NCI-H2081 treated with DMSO at 0.1 percent for 48 hours (cell line): ENCODE measurements around the gene WDFY2.

Experiments used
- DNase-seq: peaks from one replicate; lab custom pipeline; 2025; lab: John Stamatoyannopoulos, UW

Gene WDFY2

DNA sequence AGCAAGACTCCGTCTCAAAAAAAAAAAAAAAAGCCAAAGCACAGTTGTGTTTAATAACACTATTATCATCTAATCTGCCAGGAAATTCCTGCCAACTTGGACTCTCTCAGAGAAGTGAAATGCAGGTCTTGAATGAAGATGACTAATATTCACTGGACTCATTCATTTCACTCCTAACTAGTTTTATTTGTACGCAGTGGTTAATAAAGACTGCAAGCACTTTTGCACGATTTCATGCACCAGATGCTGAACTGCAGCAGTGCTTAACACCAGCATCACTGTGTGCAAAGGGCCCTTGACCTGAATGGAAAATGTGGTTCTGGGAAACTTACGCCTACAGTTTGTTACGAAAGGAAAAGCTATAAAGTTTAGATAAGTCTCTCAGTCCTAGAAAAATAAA lies 156.4 kb downstream of the WDFY2 start:
- DNase-seq = no peak

DNA sequence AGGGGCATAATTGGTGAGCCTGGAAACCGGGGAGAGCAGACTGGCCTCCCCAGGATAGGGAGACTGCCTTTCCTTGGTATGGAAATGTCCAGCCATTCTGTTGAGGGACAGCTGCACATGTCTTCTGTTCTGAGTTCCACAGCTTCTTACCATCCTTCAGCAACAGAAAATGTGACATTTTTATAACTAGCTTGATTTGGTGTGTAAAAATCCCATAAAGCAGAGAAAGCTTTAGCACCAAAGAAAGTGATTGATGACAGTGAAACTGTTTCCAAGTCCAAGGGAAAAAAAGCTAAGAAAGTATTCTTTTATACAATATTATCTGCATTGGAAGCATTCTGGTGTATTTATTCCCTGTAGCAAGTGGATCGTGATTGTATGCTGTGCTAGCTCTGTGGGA lies 157.8 kb downstream of the WDFY2 start:
- no peak for DNase-seq

DNA sequence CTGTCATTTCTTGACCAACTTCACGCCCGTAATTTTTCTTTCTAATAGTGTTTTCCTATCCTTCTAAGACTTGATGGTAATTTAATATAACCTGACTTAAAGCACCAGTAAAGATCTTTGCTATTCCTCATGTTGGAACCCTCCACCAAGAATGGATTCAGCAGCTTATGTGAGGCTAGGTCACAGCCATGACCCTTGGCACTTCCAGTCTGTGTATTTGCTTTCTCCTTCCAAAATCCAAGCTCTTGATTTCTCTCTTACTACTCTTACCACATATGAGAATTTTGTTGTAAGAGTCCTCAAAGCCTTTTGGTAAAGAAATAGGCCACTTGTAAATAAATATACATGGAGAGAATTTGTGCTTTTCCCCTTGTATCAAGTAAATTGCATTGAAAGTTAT lies 158.3 kb downstream of the WDFY2 start:
- DNase-seq = no peak

DNA sequence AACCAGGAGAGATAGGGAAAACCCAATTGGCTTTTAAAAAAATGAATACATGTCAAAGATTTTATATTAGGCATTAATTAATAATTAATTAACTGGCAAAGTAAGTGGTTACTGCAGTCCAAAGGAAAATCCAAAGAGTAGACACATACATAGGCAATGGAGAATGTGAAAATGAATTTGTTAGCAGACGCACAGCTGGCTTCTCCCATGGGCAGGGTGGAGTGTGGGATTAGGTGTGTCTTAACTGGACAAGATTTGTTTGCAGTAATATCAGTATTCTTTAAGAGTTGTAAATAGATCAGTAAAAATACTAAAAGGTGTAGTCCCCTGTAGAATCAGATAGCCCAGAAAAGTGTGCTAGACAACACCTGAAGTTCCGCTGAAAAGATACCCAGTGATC lies 161.0 kb downstream of the WDFY2 start:
- DNase-seq = no peak

DNA sequence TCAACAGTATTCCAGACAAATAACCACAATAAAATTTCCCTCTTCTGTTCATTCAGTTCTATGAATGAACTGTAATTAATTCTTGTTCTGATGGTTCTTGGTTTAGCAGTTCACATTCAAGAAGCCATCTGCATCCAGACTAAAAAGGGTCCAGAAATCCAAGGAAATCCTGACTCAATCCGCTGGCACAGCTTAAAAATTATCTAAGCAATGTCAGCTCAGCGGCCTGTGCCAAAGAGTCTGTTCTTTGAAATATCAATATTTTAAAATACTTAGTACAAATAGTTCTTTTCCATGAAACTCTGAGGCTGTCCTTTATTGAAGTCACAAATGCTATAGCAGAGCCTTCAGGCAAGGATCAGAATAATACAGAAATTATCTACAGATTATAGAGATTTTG lies 162.5 kb downstream of the WDFY2 start:
- no peak for DNase-seq

DNA sequence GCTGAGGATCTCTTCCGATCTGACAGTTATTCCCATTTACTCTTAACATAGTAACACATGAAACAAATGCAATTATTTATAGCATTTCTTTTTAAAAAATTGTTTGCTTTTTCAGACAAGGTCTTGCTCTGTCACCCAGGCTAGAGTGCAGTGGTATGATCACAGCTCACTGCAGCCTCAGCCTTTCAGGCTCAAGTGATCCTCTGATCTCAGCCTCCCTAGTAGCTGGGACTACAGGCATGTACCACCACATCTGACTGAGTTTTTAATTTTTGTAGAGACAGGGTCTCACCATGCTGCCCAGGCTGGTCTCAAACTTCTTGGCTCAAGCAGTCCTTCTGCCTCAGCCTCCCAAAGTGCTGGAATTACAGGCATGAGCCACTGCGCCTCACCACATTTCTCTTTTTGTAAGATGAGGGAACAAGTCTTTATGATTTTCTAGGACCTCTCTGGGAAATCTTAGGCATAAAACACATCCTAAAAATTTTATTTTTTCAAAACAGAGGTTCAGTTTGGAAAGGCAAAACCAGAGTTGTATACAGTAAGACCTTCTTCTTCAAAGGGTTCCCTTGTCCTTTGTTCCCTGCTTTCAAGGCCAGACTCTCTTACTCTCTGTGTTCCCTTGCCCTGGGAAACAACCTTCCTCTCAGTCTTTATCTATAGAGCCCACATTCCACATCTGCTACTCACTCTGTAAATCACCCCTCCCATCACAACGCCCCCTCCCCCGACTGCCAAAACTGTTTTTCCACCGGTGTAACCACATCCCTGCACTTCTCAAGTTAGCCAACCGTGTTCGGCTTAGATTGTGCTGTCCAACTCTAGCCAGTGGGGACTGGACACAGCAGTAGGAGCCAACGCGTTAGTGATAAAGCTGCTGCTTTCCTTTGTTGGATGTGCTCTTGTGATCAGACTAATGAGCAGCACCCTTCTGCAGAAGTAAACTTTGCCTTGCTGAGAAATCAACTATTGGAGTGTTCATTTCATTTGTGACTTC lies 163.5 kb downstream of the WDFY2 start:
- no peak for DNase-seq

DNA sequence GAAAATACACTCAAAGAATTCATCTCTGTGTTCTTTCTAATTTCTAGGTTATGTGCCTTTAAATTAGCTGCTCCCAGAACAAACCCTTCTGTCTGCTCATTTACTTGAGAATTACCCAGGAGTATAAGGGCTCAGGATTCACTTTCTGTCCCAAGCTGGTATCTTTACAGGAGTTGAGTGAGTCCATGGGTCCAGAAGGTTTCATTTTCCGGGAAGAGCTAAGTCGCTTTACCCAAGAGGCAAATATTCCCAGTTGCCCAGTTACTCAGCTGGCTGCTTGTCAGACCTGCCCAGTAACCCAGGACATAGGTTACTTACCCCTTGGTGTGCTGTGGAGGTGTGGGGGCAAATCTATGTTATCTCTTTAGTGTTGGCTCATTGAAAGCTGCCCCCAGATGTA lies 172.4 kb downstream of the WDFY2 start:
- DNase-seq = no peak

DNA sequence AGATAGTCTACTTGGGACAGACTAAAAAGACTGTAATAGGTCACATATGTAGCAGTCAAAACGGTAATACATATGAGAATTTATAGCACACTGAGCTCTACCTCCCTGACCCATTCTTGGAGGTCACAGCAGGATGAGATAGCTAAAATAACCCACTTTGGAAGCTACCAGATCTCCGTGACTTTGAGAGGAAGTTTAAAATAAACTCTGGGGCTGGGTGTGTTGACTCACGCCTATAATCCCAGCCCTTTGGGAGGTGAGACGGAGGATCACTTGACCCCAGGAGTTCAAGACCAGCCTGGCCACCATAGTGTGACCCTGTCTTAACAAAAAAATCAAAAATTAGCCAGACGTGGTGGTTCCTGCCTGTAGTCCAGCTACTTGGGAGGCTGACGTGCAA lies 174.4 kb downstream of the WDFY2 start:
- DNase-seq = no peak

DNA sequence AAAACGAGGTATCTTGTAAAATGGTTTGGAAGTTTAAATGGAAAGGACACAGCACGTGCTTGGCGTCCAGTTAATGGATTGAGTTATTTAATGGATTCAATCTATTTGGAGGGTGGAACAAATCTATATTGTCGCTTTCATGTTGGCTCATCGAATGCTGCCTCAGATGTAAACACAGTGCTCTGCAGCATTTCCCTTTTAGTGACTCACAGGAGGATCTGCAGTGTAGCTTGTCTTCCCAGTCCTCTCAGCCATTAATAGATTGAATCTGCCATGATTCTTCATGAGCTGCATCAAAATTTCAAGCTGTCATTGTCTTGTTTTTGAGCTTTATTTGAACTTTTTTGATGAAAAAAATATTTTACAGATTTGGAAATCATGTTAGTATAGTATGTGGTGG lies 175.0 kb downstream of the WDFY2 start:
- DNase-seq = no peak

DNA sequence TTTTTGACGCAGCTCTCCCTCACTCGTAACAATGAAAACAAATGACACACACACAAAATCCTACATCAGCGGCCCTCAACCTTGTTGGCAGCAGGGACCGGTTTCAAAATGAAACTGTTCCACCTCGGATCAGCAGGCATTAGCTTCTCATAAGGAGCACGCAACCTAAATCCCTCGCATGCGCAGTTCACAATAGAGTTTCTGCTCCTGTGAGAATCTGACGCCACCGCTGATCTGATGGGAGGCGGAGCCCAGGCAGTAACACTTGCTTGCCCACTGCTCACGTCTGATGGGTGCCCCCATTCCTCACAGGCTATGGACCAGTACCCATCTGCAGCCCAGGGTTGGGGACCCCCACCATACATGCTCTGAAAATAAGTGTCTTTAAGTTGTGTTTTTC lies 176.3 kb downstream of the WDFY2 start:
- DNase-seq = no peak

DNA sequence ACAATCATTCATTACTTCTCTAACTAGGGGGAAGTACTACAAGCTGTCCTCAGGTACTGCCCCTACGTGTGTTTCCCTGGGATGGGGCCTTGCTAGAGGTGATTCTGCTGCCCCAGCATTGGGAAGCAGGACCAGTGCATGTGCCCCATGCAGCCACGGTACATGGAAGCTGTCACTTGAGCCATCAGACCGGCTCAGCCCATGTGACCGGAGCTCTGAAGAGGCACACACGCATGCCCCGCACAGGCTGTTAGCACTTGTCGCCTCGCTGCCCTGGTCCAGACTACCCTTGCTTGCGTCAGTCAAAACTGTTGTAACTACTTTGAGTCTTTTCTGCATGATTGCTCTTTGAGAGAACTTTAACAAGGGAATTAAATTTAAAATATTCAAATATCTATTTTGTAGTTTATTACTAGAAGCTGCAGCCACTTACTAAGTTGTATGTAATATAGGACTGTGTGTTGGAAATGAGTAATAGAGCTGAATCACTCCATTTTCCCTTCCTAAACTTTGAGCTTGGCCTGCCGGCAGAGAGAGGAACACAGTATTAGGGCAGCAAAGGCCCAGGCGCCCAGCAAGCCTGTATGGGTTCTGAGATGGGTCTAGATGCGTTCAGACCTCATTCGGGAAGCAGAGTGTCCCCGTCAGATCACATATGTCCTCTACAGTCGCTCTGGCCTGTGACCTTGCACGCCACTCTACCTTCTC lies 177.5 kb downstream of the WDFY2 start:
- DNase-seq = no peak

DNA sequence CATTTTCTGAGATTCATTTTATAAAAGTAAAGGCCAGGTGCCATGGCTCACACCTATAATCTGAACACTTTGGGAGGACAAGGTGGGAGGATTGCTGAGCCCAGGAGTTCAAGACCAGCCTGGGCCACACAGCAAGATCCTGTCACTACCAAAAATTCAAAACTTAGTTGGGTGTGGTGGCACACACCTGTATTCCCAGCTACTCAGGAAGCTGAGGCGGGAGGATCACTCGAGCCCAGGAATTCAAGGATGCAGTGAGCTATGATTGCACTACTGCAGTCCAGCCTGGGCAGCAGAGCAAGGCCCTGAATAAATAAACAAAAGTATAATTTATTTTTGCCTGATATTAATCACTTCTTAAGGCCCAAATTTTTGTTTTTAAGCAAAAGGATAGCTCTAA lies 179.2 kb downstream of the WDFY2 start:
- DNase-seq = no peak

DNA sequence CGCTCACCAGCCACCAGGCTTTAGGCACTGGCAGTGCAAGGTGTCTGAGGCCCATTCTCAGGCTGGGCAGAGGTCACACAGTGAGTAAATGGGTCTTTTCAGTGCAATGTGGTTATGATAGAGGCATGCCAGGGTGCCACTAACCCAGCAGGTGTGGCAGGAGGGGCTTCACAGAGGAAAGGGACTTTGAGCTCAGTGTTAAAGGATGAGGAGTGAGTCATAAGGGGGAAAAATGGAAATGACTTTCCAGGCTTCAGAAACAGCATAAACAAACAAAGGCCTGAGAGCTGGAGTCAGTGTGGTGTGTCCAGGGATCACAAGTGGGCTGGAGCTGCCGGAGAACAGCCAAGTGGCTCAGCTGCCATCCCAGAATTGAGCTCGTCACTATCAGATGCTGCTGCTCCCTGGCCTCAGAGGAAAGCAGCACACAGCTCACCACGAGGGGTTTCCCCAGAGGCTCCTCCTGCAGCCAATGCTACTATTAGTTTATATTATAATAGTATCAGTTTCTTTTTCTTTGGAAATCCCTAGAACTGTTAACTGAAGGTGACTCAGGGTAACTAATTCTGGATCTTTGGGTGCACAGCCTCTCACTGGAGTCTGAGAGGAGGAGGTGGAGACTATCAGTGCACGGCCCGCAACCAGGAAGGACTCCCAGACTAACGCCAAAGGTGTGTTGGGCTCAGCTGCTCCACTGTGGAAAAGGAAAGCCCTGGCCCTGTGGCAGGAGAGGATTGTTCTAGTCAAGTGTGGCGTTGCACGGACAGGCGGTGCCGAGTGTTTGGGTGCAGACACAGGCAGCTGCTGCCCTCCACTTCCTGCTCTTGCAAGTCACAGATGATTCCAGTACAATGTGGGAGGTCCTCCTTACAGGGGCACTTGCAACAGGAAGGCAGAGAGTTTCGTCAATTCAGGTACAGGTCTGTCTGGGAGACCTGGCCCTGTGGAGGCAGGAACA lies 180.2 kb downstream of the WDFY2 start:
- DNase-seq = no peak

DNA sequence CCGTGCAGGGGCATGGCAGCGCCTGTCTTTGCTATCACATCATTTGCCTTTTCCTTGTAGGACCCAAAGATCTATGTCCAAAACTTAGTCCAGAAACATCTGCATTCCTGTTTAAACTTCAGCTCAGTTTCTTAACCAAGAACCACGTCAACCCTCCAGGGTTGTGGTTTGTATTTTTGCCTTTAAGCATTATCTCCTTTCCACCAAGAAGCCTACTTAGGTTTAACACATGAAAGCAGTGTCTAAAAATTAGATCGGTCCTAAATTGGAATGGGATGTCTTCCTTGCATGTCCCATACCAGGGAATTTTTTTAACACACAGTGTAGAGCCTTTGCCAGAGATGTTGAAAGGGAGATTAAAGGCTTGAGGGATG lies 180.9 kb downstream of the WDFY2 start:
- DNase-seq = no peak

DNA sequence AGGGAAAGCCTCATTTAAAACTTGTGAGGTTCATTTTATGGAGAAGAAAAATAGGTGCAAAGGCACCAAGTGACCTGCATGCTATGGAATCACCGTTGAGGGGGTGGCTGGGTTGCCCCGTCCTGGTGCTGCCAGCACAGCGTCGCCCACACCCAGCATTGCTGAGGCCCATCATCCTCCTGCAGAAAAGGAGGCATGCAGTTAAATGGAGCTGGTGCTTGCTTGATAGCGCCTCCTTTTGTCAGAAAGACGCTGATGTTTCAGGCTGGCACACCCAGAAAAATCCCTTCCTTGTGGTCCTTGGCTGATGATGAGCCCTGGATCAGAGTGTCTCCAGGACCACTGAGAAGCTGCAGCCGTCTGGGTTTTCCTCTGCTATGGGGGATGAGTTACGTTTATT lies 182.8 kb downstream of the WDFY2 start:
- no peak for DNase-seq

DNA sequence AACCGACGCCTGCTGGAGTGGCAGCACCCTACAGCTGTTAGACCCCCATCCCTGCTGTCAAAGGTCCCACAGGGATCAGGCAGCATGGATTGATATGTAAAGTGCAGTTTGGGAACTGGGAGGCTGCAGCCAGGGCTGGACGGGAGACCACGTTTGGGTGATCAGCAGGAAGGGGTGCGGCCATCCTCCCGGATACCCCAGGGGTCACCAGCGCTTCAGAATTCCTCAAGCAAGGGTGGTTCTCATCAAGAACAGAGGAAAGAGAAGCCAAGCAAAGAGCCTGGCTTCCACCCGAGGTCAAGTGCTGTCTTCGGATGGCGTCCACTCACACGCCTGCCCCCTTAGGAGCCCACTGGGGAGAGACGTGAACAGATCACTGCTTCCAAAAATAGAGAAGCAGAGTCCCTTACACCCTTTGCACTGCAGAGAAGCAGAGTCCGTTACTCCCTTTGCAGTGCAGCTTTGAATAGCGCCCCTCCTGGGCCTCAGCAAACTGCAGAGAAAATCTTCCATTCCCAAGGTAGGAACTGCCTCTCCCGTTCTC lies 184.2 kb downstream of the WDFY2 start:
- DNase-seq = no peak

DNA sequence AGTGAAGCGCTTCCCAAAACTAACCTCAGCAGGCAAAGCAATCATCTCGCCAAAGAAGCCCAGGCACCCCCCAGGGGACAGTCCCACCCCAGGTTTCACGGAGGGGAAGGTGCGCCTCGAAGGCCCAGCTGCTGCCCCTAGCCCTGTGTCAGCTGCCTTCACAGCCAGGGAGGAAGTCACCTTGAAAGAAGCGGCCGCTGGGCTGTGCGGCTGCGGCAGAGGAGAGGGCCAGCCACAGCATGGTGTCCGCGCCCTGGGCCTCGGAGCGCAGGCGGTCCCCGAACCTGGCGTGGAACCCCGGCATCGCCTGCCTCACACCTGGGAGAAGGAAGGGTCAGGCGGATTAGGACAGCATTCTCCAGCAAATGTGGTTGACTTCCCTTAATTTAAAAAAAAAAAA lies 184.7 kb downstream of the WDFY2 start:
- DNase-seq = no peak

DNA sequence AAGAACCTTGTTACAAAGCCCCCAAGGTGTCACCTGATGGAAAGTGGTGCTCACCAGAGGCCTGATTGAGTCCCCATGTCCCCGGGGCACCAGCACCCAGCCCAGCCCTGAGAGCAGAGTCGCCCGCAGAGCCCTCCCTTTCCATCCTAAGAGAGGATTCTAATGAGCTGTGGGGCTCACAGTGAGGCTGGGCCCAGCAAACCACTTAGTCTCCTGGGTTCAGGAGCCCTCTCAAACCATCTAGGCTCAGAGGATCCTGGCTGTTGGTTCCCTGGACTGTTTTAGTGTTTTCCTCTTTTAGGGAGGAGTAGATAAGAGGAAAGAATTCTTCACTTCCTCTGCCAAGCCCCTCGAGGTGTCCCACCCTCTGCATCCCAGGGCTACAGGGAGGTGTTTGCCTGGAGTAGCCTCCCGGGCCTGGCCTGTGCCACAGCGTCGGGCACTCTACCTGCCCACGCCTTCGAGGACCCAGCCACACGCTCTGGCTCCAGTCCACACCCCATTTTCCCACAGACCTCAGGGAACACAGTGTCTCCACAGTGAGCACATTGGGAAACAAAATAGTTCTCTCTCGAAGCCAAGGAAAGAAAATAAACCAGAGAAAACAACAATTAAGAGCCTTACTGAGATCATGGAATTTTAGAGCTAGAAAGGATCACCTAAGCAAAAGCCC lies 185.3 kb downstream of the WDFY2 start:
- DNase-seq = no peak

DNA sequence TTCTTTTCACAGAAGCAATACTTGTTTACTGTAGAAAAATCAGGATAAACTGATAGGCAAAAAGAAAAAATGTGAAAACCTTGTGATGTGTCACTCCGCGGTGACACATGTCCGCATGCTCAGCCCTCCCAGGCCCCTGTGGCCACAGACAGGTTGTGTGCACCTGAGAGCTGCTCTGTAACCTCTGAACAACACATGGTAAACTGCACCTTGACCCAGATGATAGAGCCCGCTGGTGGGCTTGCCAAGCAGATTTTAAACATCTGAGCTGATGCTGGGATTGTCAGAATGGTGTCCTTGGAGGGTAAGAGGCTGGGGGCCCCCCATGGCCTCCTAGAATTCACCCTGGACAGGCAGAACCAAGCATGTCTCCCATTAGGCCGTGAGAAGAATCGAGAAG lies 185.9 kb downstream of the WDFY2 start:
- no peak for DNase-seq

DNA sequence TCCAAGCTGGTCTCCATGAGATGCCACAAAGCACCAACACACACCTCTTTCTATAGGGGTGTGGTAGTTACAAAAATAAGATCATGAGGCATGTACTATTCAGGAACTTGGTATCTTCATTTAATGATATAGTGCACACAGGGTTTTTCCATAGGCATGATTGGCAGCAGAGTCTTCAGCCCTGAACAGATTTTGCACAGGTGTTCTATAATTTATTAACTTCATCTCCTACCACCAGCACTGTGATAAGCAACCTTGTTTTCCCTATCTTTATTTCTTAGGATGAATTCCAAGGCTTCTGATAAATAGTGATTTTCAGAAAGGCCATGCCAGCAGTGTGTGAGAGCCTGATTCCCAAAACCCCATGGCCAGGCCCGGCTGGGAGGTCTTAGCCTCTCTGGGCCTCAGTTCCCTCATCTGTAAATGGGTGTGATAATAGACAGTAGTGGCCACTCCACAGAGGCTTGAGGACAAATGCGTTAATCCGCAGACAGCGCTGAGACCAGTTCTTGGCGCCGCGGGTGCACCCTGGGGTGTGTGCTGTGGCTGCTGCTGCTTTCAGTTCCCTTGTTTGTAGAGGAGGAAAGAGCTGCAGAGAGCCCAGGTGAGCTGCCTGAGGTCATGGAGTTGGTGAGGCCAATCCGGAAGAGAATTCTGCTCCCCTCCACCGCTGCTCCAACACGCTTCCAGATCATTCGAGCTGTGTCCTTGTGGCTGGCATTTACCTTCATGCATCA lies 186.6 kb downstream of the WDFY2 start:
- DNase-seq = no peak
